ENCODE measurements around the gene ZNF638.

DNA sequence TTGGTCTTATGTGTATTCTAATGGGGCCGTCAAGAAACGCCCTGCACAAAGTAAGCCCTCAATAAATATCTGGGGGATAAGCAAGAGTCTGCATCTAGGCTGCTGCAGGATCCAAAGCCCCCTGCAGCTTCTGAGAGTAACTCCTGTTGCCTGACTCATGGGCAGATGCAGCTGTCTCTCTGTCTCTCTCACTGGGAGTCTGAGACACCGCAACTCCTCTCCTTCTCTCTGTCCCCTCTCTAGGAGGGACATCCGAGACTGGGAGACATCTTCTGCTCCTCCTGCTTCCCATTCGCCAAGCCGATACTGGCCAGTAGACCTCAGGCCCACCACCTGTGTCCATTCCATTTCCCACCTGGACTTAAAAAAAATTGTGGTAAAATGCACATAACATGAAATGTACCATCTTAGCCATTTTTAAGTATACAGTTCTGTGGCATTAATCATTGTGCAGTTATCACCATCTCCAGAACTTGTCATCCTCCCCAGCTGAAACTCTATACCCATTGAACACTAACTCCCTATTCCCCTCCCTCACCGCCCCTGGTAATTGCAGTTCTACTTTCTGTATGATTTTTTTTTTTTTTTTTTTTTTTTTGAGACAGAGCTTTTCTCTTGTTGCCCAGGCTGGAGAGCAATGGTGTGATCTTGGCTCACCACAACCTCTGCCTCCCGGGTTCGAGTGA, 141.9 kb downstream of the ZNF638 start:
- TF ChIP-seq EZH2phosphoT487 (IDR thresholded peaks at IDR 0.05; ENCODE audit: low read depth), result no peak
- TF ChIP-seq, protein P1, sequence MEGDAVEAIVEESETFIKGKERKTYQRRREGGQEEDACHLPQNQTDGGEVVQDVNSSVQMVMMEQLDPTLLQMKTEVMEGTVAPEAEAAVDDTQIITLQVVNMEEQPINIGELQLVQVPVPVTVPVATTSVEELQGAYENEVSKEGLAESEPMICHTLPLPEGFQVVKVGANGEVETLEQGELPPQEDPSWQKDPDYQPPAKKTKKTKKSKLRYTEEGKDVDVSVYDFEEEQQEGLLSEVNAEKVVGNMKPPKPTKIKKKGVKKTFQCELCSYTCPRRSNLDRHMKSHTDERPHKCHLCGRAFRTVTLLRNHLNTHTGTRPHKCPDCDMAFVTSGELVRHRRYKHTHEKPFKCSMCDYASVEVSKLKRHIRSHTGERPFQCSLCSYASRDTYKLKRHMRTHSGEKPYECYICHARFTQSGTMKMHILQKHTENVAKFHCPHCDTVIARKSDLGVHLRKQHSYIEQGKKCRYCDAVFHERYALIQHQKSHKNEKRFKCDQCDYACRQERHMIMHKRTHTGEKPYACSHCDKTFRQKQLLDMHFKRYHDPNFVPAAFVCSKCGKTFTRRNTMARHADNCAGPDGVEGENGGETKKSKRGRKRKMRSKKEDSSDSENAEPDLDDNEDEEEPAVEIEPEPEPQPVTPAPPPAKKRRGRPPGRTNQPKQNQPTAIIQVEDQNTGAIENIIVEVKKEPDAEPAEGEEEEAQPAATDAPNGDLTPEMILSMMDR (IDR thresholded peaks at IDR 0.05; ENCODE audit: low read depth, low read length), result no peak

Measured in OCI-LY3 (cell line).